ENCODE data around the gene AFF4. TPM values are rescaled to one million over a fixed set of nuclear protein-coding genes. Genes with fewer than 3 reads are reported as not detected.
"Not testable (repeated sequence)": the region's sequence is repeated elsewhere in the genome, so short reads cannot be mapped to it uniquely, and the experiment has no call there.

Gene AFF4
- total RNA-seq, 4 donors from 2014 or later = 70.5 to 85.3 (median 73.2) TPM

DNA sequence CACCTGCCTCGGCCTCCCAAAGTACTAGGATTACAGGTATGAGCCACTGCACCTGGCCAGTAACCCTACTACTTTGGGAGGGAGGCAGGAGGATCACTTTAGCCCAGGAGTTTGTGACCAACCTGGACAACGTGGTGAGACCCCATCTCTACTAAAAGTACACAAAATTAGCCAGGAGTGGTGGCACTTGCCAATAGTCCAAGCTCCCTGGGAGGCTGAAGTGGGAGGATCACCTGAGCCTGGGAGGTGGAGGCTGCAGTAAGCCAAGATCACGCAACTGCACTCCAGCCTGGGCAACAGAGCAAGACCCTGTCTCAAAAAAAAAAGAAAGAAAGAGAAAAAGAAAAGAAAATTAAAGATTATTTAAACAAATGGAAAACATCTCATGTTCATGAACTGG, 107.4 kb downstream of the AFF4 start:
- no peaks in the 10 kb centered on the region for H3K9me3 ChIP-seq
- TF ChIP-seq, protein P1, sequence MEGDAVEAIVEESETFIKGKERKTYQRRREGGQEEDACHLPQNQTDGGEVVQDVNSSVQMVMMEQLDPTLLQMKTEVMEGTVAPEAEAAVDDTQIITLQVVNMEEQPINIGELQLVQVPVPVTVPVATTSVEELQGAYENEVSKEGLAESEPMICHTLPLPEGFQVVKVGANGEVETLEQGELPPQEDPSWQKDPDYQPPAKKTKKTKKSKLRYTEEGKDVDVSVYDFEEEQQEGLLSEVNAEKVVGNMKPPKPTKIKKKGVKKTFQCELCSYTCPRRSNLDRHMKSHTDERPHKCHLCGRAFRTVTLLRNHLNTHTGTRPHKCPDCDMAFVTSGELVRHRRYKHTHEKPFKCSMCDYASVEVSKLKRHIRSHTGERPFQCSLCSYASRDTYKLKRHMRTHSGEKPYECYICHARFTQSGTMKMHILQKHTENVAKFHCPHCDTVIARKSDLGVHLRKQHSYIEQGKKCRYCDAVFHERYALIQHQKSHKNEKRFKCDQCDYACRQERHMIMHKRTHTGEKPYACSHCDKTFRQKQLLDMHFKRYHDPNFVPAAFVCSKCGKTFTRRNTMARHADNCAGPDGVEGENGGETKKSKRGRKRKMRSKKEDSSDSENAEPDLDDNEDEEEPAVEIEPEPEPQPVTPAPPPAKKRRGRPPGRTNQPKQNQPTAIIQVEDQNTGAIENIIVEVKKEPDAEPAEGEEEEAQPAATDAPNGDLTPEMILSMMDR (IDR thresholded peaks at IDR 0.05) = no peak
- TF ChIP-seq EP300 (IDR thresholded peaks at IDR 0.05) (no peak), POLR2A (IDR thresholded peaks at IDR 0.05) (no peak)
- WGBS, 2 donors = 80 to 90% methylated on average over 3 of the region's 3 CpGs

GRCh38 chr5:132854992-132855391, 108.4 kb downstream of the AFF4 start:
- H3K4me1 ChIP-seq; H3K27me3 ChIP-seq; DNase-seq (ENCODE audit: low spot score in 2 of 2); H3K36me3 ChIP-seq; H3K4me3 ChIP-seq; H3K27ac ChIP-seq; H3K9me3 ChIP-seq: not testable (repeated sequence)
- 96 to 98% methylated on average over 5 of the region's 5 CpGs for WGBS, 2 donors

More for the DNA sequence above, 107.4 kb downstream of the AFF4 start:
- H3K4me1 ChIP-seq = no peaks in the 10 kb centered on the region
- no peak for DNase-seq (ENCODE audit: low spot score in 2 of 2)
- no peaks in the 10 kb centered on the region for H3K27me3 ChIP-seq
- H3K4me3 ChIP-seq = no peak overlapping the region
- no peaks in the 10 kb centered on the region for H3K36me3 ChIP-seq
- H3K27ac ChIP-seq = no peak overlapping the region

DNA sequence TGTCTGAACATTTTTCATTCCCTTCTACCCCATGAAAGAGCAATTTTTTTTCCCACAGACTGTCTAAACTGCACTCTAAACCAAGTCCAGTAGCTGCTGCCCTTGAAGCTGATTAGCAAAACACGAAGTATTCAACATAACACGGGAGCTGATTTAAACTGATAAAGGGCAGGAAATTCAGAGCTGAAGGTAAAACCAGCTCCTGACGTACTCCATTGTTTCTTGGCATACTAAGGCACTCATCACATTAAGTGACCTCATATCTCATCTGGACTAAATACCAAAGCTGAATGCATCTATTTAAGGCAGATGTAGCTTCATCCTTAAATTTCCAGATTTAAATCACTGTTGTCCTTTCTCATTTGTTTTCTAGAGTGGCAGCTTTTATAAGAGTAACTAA, 109.1 kb downstream of the AFF4 start:
- no peak overlapping the region for H3K27ac ChIP-seq
- H3K36me3 ChIP-seq = no peaks in the 10 kb centered on the region

DNA sequence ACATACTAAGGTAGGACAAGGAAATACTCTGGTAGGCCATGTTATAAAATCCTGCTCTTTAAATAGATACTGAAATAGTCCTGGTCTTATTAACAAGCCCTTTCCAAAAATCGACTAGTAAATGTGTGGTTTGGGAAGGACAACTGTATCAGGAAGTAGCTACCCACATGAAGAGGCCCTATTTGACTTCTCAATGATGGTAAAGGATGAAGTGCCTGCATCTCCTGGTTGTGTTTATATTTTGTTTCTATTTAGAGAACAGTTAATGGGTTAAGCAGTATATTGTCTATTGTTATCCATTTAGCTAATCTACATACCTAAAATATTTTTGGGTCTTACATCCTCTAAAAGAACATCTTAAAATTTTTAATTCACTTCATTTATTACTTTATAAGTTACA, 109.6 kb downstream of the AFF4 start:
- H3K4me1 ChIP-seq = no peaks in the 10 kb centered on the region
- H3K27me3 ChIP-seq = no peaks in the 10 kb centered on the region
- TF ChIP-seq EP300 (IDR thresholded peaks at IDR 0.05) (no peak), POLR2A (IDR thresholded peaks at IDR 0.05) (no peak)
- TF ChIP-seq, protein P1 (IDR thresholded peaks at IDR 0.05) = no peak
- 15 to 31% methylated on average over 1 of the region's 1 CpG for WGBS, 2 donors
- no peaks in the 10 kb centered on the region for H3K9me3 ChIP-seq
- H3K36me3 ChIP-seq = no peaks in the 10 kb centered on the region
- H3K27ac ChIP-seq = no peak overlapping the region
- no peak for DNase-seq (ENCODE audit: low spot score in 2 of 2)
- no peak overlapping the region for H3K4me3 ChIP-seq

More for the DNA sequence above, 109.1 kb downstream of the AFF4 start:
- no peak overlapping the region for H3K4me3 ChIP-seq
- no peak for DNase-seq (ENCODE audit: low spot score in 2 of 2)
- no peaks in the 10 kb centered on the region for H3K4me1 ChIP-seq
- no peaks in the 10 kb centered on the region for H3K9me3 ChIP-seq
- no peaks in the 10 kb centered on the region for H3K27me3 ChIP-seq
- TF ChIP-seq EP300 (IDR thresholded peaks at IDR 0.05) (no peak), POLR2A (IDR thresholded peaks at IDR 0.05) (no peak)
- TF ChIP-seq, protein P1 (IDR thresholded peaks at IDR 0.05) = no peak
- WGBS, 2 donors = 29 to 36% methylated on average over 3 of the region's 3 CpGs

DNA sequence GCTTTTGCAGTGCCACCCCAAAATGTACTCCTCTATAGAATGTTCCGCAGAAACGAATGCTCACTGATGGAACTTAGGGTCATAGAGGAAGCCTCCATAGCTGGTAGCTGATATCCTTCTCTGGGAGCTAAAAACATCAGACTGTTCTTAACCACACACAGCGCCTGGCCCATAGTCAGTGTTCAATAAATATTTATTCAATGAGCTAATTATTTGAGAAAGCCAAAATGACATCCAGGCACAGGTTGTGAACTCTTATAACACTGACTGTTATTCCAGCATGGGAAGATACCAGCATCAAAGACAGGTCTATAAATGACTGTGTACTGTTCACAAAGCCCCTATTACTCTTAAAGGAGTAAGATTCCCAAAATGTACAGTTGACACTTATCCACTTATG, 110.1 kb downstream of the AFF4 start:
- H3K27me3 ChIP-seq = no peaks in the 10 kb centered on the region
- no peaks in the 10 kb centered on the region for H3K36me3 ChIP-seq
- no peaks in the 10 kb centered on the region for H3K4me1 ChIP-seq
- no peaks in the 10 kb centered on the region for H3K9me3 ChIP-seq
- no peak overlapping the region for H3K27ac ChIP-seq
- H3K4me3 ChIP-seq = no peak overlapping the region
- TF ChIP-seq POLR2A (IDR thresholded peaks at IDR 0.05) (no peak), EP300 (IDR thresholded peaks at IDR 0.05) (no peak)
- TF ChIP-seq, protein P1 (IDR thresholded peaks at IDR 0.05) = no peak
- DNase-seq (ENCODE audit: low spot score in 2 of 2) = no peak
- WGBS, 2 donors = 88 to 90% methylated on average over 3 of the region's 3 CpGs

- H3K27me3 ChIP-seq = no peaks in the 10 kb centered on the region
- DNase-seq (ENCODE audit: low spot score in 2 of 2) = no peak
- no peak overlapping the region for H3K4me3 ChIP-seq
- no peaks in the 10 kb centered on the region for H3K9me3 ChIP-seq
- H3K4me1 ChIP-seq = no peaks in the 10 kb centered on the region
- no peaks in the 10 kb centered on the region for H3K36me3 ChIP-seq
- TF ChIP-seq, protein P1 (IDR thresholded peaks at IDR 0.05) = no peak
- TF ChIP-seq EP300 (IDR thresholded peaks at IDR 0.05) = no peak
- TF ChIP-seq POLR2A (IDR thresholded peaks at IDR 0.05) = no peak
- no peak overlapping the region for H3K27ac ChIP-seq
- 72 to 83% methylated on average over 2 of the region's 2 CpGs for WGBS, 2 donors
Measured at GRCh38 chr5:132850066-132850465, 113.4 kb downstream of the AFF4 start.
